Endometrium (tissue), 2 donors: ENCODE measurements around the gene MESP1.

Experiments
- FAIRE-seq: peaks from 2 replicates; lab custom pipeline; 2012; peaks lifted over from hg19 to GRCh38; lab: Jason Lieb, UNC
- donor health status: control.
- donor health status: control.

MESP1 gene

DNA sequence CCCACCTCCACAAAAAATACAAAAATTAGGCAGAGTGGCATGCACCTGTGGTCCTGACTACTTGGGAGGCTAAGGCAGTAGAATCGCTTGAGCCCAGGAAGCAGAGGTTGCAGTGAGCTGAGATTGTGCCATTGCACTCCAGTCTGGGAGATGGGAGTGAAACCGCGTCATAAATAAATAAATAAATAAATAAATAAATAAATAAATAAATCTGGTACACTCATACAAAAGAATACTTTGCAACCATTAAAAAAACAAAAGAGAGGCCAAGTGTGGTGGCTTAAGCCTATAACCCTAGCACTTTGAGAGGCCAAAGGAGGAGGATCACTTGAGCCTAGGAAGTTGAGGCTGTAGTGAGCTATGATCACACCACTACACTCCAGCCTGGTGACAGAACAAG lies 28.0 kb downstream of the MESP1 start:
- FAIRE-seq, result no peak

GRCh38 chr15:89714775-89715174 lies 36.3 kb downstream of the MESP1 start:
- no peak for FAIRE-seq

DNA sequence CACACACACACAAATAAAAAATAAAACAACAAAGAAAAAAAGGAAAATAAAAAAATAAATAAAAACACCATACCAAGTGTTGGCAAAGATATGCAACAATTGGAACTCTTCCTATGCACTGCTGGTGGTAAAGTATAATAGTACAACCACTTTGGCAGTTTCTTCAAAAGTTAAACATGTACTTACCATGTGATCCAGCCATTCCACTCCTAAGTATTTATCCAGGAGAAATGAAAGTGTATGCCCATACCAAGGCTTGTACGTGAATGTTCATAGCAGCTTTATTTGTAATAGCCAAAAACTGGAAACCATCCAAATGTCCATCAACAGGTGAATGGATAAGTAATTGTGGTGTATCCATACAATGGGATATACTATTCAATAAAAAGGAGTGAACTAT lies 43.5 kb downstream of the MESP1 start:
- FAIRE-seq, result no peak

DNA sequence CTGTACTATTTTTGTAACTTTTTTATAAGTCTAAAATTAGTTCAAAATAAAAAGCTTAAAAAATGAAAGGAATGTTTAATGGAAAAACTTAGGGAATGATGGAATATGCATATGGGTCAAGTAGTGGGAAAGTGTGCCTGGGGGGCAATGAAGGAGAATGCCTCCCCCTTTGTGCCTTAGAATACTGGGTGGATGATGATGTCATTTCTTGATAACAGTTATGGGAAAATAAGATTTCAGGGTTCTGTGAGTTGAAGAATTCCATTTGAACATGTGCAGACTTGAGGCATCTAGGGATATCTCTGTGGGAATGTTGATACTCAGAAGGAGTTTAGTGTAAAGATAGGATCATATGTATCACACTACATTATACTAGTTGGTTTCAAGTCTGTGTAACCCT lies 46.6 kb downstream of the MESP1 start:
- FAIRE-seq, result no peak
